ENCODE data around the gene PRKCI.
"Not testable (repeated sequence)": the region's sequence is repeated elsewhere in the genome, so short reads cannot be mapped to it uniquely, and the experiment has no call there.

GRCh38 chr3:170327868-170328548 lies 105.8 kb downstream of the PRKCI start:
- TF ChIP-seq POLR2A, CTCF, POLR2AphosphoS5 (IDR thresholded peaks at IDR 0.05): not testable (repeated sequence)

Measured in suprapubic skin (tissue), 4 donors.